WTC11 (cell line): Measurements from ENCODE around the gene HACD2. TPM values are rescaled to one million over a fixed set of nuclear protein-coding genes. Genes with fewer than 3 reads are reported as not detected.
A peak's percentile ranks its signal among the peaks of the same experiment; 100 is the strongest.

ENCODE experiments used
- ATAC-seq: fragments of 200-7000 bp; cut with Tn5 transposase; 2 replicates; pipeline ENCODE4 v1.10.0; 2021; ENCODE audit warnings: mild to moderate bottlenecking, moderate library complexity
- Bru-seq: library from RNA; stranded (reverse); fragments of 400-500 nt; gene quantifications from one replicate; lab custom pipeline; 2021; lab: Mats Ljungman, UMichigan
- CTCF ChIA-PET: fragments of 300-600 bp; sonication (Branson Sonifier 250); formaldehyde crosslinking; loops from one replicate; lab custom pipeline; 2021; ENCODE audit warnings: antibody characterized with exemption; lab: Charles Lee
- POLR2A ChIA-PET: fragments of 350-600 bp; sonication (Branson Sonifier 250); formaldehyde crosslinking; loops from one replicate; lab custom pipeline; 2021; ENCODE audit warnings: antibody characterized with exemption; lab: Charles Lee
- DNase-seq: peaks from one replicate; pipeline ENCODE4 v3.0.0; 2021; ENCODE audit warnings: low spot score
- H3K27ac Mint-ChIP-seq: 2 replicates; pipeline ENCODE4 v1.8.0; 2021; ENCODE audit warnings: mixed read lengths
- H3K27me3 Mint-ChIP-seq: 2 replicates; pipeline ENCODE4 v1.8.0; 2021; ENCODE audit warnings: low read depth, mild to moderate bottlenecking, moderate library complexity, mixed read lengths
- H3K36me3 Mint-ChIP-seq: 2 replicates; pipeline ENCODE4 v1.8.0; 2021; ENCODE audit warnings: mixed read lengths
- H3K4me1 Mint-ChIP-seq: 2 replicates; pipeline ENCODE4 v1.8.0; 2022; ENCODE audit warnings: mixed read lengths
- H3K4me3 Mint-ChIP-seq: 2 replicates; pipeline ENCODE4 v1.8.0; 2021; ENCODE audit warnings: mild to moderate bottlenecking, moderate library complexity, mixed read lengths
- H3K9me3 Mint-ChIP-seq: 2 replicates; pipeline ENCODE4 v1.8.0; 2021; ENCODE audit warnings: mixed read lengths
- CREM ChIP-seq: sonication (generic); formaldehyde crosslinking; IDR thresholded peaks from 2 replicates; pipeline ENCODE4 v1.8.1; 2022; ENCODE audit warnings: mild to moderate bottlenecking, missing genetic modification reagents, moderate library complexity
- E2F4 ChIP-seq: sonication (generic); formaldehyde crosslinking; IDR thresholded peaks from 2 replicates; pipeline ENCODE4 v1.8.1; 2022; ENCODE audit warnings: low read depth, mild to moderate bottlenecking, moderate library complexity, missing genetic modification reagents, borderline replicate concordance
- E2F5 ChIP-seq: sonication (generic); formaldehyde crosslinking; IDR thresholded peaks from 2 replicates; pipeline ENCODE4 v1.8.1; 2022; ENCODE audit warnings: mild to moderate bottlenecking, moderate library complexity, missing genetic modification reagents
- ERG ChIP-seq: fragments of 250-450 bp; sonication (Bioruptor Pico); IDR thresholded peaks from 2 replicates; pipeline ENCODE4 v1.8.0; 2021; ENCODE audit warnings: mild to moderate bottlenecking
- FOXP1 ChIP-seq: sonication (generic); formaldehyde crosslinking; IDR thresholded peaks from 2 replicates; pipeline ENCODE4 v1.8.0; 2022; ENCODE audit warnings: missing genetic modification reagents, mild to moderate bottlenecking, moderate library complexity, borderline replicate concordance
- GABPB1 ChIP-seq: sonication (generic); formaldehyde crosslinking; IDR thresholded peaks from 2 replicates; pipeline ENCODE4 v1.8.1; 2023; ENCODE audit warnings: mild to moderate bottlenecking, missing genetic modification reagents
- HMGA2 ChIP-seq: fragments of 250-450 bp; sonication (Bioruptor Pico); IDR thresholded peaks from 2 replicates; pipeline ENCODE4 v1.4.0; 2021; ENCODE audit warnings: mild to moderate bottlenecking, moderate library complexity
- IRF1 ChIP-seq: sonication (generic); formaldehyde crosslinking; IDR thresholded peaks from 2 replicates; pipeline ENCODE4 v1.8.0; 2023; ENCODE audit warnings: missing genetic modification reagents
- IRF2 ChIP-seq: sonication (generic); formaldehyde crosslinking; IDR thresholded peaks from 2 replicates; pipeline ENCODE4 v1.8.0; 2022; ENCODE audit warnings: low read depth, missing genetic modification reagents, borderline replicate concordance
- MAX ChIP-seq: sonication (generic); formaldehyde crosslinking; IDR thresholded peaks from 2 replicates; pipeline ENCODE4 v1.8.0; 2022; ENCODE audit warnings: mild to moderate bottlenecking, missing genetic modification reagents
- MXD4 ChIP-seq: fragments of 250-450 bp; sonication (Bioruptor Pico); IDR thresholded peaks from 2 replicates; pipeline ENCODE4 v1.8.0; 2021; ENCODE audit warnings: mild to moderate bottlenecking, moderate library complexity, borderline replicate concordance
- MYBL2 ChIP-seq: sonication (generic); formaldehyde crosslinking; IDR thresholded peaks from 2 replicates; pipeline ENCODE4 v1.8.1; 2023; ENCODE audit warnings: mild to moderate bottlenecking, moderate library complexity, missing genetic modification reagents
- NFE2L1 ChIP-seq: sonication (generic); formaldehyde crosslinking; IDR thresholded peaks from 2 replicates; pipeline ENCODE4 v1.8.1; 2023; ENCODE audit warnings: missing genetic modification reagents
- NR3C1 ChIP-seq: sonication (generic); formaldehyde crosslinking; conservative IDR thresholded peaks from 2 replicates; pipeline ENCODE4 v1.8.1; 2023; ENCODE audit warnings: low read depth, mild to moderate bottlenecking, missing genetic modification reagents
- PRRX2 ChIP-seq: fragments of 250-450 bp; sonication (Bioruptor Pico); IDR thresholded peaks from 2 replicates; pipeline ENCODE4 v1.8.0; 2021; ENCODE audit warnings: mild to moderate bottlenecking
- RELA ChIP-seq: sonication (generic); formaldehyde crosslinking; IDR thresholded peaks from 2 replicates; pipeline ENCODE4 v1.8.1; 2022; ENCODE audit warnings: missing genetic modification reagents, mild to moderate bottlenecking, borderline replicate concordance
- SMAD3 ChIP-seq: sonication (generic); formaldehyde crosslinking; IDR thresholded peaks from 2 replicates; pipeline ENCODE4 v1.8.0; 2022; ENCODE audit warnings: missing genetic modification reagents, mild to moderate bottlenecking, borderline replicate concordance
- SP1 ChIP-seq: sonication (generic); formaldehyde crosslinking; conservative IDR thresholded peaks from 2 replicates; pipeline ENCODE4 v1.8.1; 2022; ENCODE audit warnings: missing genetic modification reagents
- USF2 ChIP-seq: sonication (generic); formaldehyde crosslinking; IDR thresholded peaks from 2 replicates; pipeline ENCODE4 v1.8.1; 2023; ENCODE audit warnings: mild to moderate bottlenecking, missing genetic modification reagents, moderate library complexity
- ZNF219 ChIP-seq: sonication (generic); formaldehyde crosslinking; IDR thresholded peaks from 2 replicates; pipeline ENCODE4 v1.8.0; 2023; ENCODE audit warnings: missing genetic modification reagents, mild to moderate bottlenecking, borderline replicate concordance
- ZNF232 ChIP-seq: sonication (generic); formaldehyde crosslinking; IDR thresholded peaks from 2 replicates; pipeline ENCODE4 v1.8.0; 2022; ENCODE audit warnings: mild to moderate bottlenecking, missing genetic modification reagents
- ZNF281 ChIP-seq: sonication (generic); formaldehyde crosslinking; IDR thresholded peaks from 2 replicates; pipeline ENCODE4 v1.8.0; 2023; ENCODE audit warnings: mild to moderate bottlenecking, missing genetic modification reagents
- long read RNA-seq, 3 experiments: library from RNA in 1 of 3; library from capped mRNA in 1 of 3; library from polyadenylated mRNA in 1 of 3; unstranded in 2 of 3; stranded (forward) in 1 of 3; transcript quantifications; one replicate each; pipeline ENCODE4 v2.0.0, GENCODE V29; 2021
- total RNA-seq: library from RNA; stranded (reverse); gene quantifications from 3 replicates; pipeline ENCODE4 v1.2.3, GENCODE V29; 2021
- TF ChIP-seq, protein P1 (sequence below): fragments of 250-450 bp; sonication (Bioruptor Pico); IDR thresholded peaks from 2 replicates; pipeline ENCODE4 v1.9.0; 2021; ENCODE audit warnings: mild to moderate bottlenecking

The HACD2 gene
- 25.9 to 27.7 TPM (median 26.1 TPM) in 3 replicates for total RNA-seq
- Bru-seq, nascent RNA, result percentile 73 among the genes with signal in this experiment
- long read RNA-seq, experiment 1, full-length matches to known transcripts, result 7 of 29 reads
- long read RNA-seq, experiment 1, partial matches to known transcripts, result 5 of 29 reads
- long read RNA-seq, experiment 1, other reads (novel, unspliced or antisense), result 17 of 29 reads
- long read RNA-seq, experiment 2, partial matches to known transcripts, result 2 of 41 reads
- long read RNA-seq, experiment 2, other reads (novel, unspliced or antisense), result 39 of 41 reads
- long read RNA-seq, experiment 3, partial matches to known transcripts, result 0 of 1 reads
- long read RNA-seq, experiment 3, other reads (novel, unspliced or antisense), result 1 of 1 reads

GRCh38 chr3:123584988-123585937 is at the start of gene HACD2:
TSS of gene HACD2 (minus strand) at chr3:123585053. CDS start at chr3:123585027, 26 bp downstream.
- Mint-ChIP-seq H3K9me3 (peaks cover 26% of the 10 kb centered on the region), H3K4me1 (peaks cover 28% of the 10 kb centered on the region)
- CTCF ChIA-PET, result interaction anchor here (1.0 to 4.8 kb wide), 6 partner anchors 27 to 138 kb away, joined by 3 to 36 read pairs (median 4); no protein-coding TSS in a partner anchor
- peak; percentile 98 for DNase-seq
- peak; percentile 31; the same call in 1 of the 2 replicates for TF ChIP-seq MAX
- peak; percentile 74; the same call in 1 of the 2 replicates for TF ChIP-seq E2F5
- TF ChIP-seq ERG (CRISPR knock-in tag), result peak; percentile 83; the same call in 1 of the 2 replicates
- TF ChIP-seq, protein P1, sequence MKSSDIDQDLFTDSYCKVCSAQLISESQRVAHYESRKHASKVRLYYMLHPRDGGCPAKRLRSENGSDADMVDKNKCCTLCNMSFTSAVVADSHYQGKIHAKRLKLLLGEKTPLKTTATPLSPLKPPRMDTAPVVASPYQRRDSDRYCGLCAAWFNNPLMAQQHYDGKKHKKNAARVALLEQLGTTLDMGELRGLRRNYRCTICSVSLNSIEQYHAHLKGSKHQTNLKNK, result 0 out of 2 replicates have a peak, but pooled peaks have one; percentile 33
- TF ChIP-seq ZNF232 (CRISPR knock-in tag), result no peak; the same call in 1 of the 2 replicates
- no peak for TF ChIP-seq IRF2
- peak; percentile 83 for TF ChIP-seq SP1
- no peak for TF ChIP-seq NR3C1
- no peak for TF ChIP-seq SMAD3
- TF ChIP-seq FOXP1, result no peak
- TF ChIP-seq NFE2L1, result no peak
- TF ChIP-seq E2F4, result no peak
- no peak for TF ChIP-seq RELA (CRISPR knock-in tag)
- TF ChIP-seq MXD4, result no peak
- TF ChIP-seq CREM (CRISPR knock-in tag), result 0 out of 2 replicates have a peak, but pooled peaks have one; percentile 24
- no peak for TF ChIP-seq ZNF281 (CRISPR knock-in tag)
- TF ChIP-seq IRF1 (CRISPR knock-in tag), result no peak
- 0 out of 2 replicates have a peak, but pooled peaks have one; percentile 27 for TF ChIP-seq MYBL2 (CRISPR knock-in tag)
- no peak for TF ChIP-seq USF2 (CRISPR knock-in tag)
- TF ChIP-seq HMGA2, result peak; percentile 18
- no peak for TF ChIP-seq PRRX2 (CRISPR knock-in tag)
- TF ChIP-seq GABPB1 (CRISPR knock-in tag), result peak; percentile 62; the same call in 1 of the 2 replicates
- no peak for TF ChIP-seq ZNF219
- TF ChIP-seq, all 79 proteins: peak for 9
- ATAC-seq, result peak; percentile 93
- POLR2A ChIA-PET, result interaction anchor here (0.7 to 1.4 kb wide), 4 partner anchors 14 to 57 kb away, joined by 3 to 7 read pairs (median 4); no protein-coding TSS in a partner anchor
- H3K36me3 Mint-ChIP-seq, result peaks cover 39% of the 10 kb centered on the region
- H3K27me3 Mint-ChIP-seq, result peaks cover 5% of the 10 kb centered on the region
- H3K27ac Mint-ChIP-seq, result peak within 1 kb of the TSS; percentile 62
- H3K4me3 Mint-ChIP-seq, result no peak within 1 kb of the TSS
